Measurements from ENCODE around the gene SRSF4. TPM values are rescaled to one million over a fixed set of nuclear protein-coding genes. Genes with fewer than 3 reads are reported as not detected.

Gene SRSF4
- total and polyA plus RNA-seq, 10 of the 15 experiments (the other 5 are each of a cell fraction or from before 2014, with no cell fraction given), result 17.2 to 107 (median 78.6) TPM

- peak; percentile 7; the same call in 1 of the 2 replicates for TF ChIP-seq RELB (IDR thresholded peaks at IDR 0.05; ENCODE audit: low read depth)
- TF ChIP-seq IKZF1 (conservative IDR thresholded peaks at IDR 0.05), result peak; percentile 78
- TF ChIP-seq STAT1 (conservative IDR thresholded peaks at IDR 0.05), result 0 out of 2 replicates have a peak, but pooled peaks have one; percentile 59
- 0 out of 2 replicates have a peak, but pooled peaks have one; percentile 26 for TF ChIP-seq MEF2A (IDR thresholded peaks at IDR 0.05; ENCODE audit: insufficient read depth, low read depth, low read length)
- TF ChIP-seq IRF5 (IDR thresholded peaks at IDR 0.05; ENCODE audit: borderline replicate concordance), result no peak
- TF ChIP-seq NFIC (IDR thresholded peaks at IDR 0.05; ENCODE audit: low read depth, low read length), result no peak
- TF ChIP-seq USF1 (IDR thresholded peaks at IDR 0.05; ENCODE audit: borderline replicate concordance, extremely low read length, insufficient read depth, low read depth, low read length), result no peak
- TF ChIP-seq TCF7 (IDR thresholded peaks at IDR 0.05; ENCODE audit: borderline replicate concordance), result no peak
- peak; percentile 80 for TF ChIP-seq POLR2AphosphoS5 (IDR thresholded peaks at IDR 0.05; ENCODE audit: low read length)
- TF ChIP-seq FOXK2 (IDR thresholded peaks at IDR 0.05), result no peak
- TF ChIP-seq ATF7 (IDR thresholded peaks at IDR 0.05; ENCODE audit: low read depth), result no peak
- TF ChIP-seq BMI1 (IDR thresholded peaks at IDR 0.05; ENCODE audit: borderline replicate concordance), result no peak
- no peak for TF ChIP-seq PAX8 (IDR thresholded peaks at IDR 0.05)
- TF ChIP-seq CUX1 (IDR thresholded peaks at IDR 0.05; ENCODE audit: insufficient replicate concordance, low read depth, low read length), result no peak
- TF ChIP-seq BHLHE40 (IDR thresholded peaks at IDR 0.05; ENCODE audit: borderline replicate concordance in 1 of 2, low read depth in 2 of 2, low read length in 1 of 2), result peak; percentile 75 to 81; a peak in 3 of 4 replicates
- TF ChIP-seq RELA (IDR thresholded peaks at IDR 0.05; ENCODE audit: borderline replicate concordance, partially characterized antibody), result peak; percentile 69
- no peak for TF ChIP-seq CBFB (IDR thresholded peaks at IDR 0.05; ENCODE audit: low read depth)
- no peak for TF ChIP-seq SRF (IDR thresholded peaks at IDR 0.05; ENCODE audit: low read depth in 2 of 2, low read length in 2 of 2)
- TF ChIP-seq RBBP5 (conservative IDR thresholded peaks at IDR 0.05), result no peak
- no peak for TF ChIP-seq KDM1A (IDR thresholded peaks at IDR 0.05; ENCODE audit: borderline replicate concordance)
These were observed at the start of gene SRSF4 (continued) for GRCh38 chr1:29181413-29182225.

Data from GM12878 (cell line).